ENCODE results near the gene SPAG9.
"Not testable (repeated sequence)": the region's sequence is repeated elsewhere in the genome, so short reads cannot be mapped to it uniquely, and the experiment has no call there.

Gene SPAG9

DNA sequence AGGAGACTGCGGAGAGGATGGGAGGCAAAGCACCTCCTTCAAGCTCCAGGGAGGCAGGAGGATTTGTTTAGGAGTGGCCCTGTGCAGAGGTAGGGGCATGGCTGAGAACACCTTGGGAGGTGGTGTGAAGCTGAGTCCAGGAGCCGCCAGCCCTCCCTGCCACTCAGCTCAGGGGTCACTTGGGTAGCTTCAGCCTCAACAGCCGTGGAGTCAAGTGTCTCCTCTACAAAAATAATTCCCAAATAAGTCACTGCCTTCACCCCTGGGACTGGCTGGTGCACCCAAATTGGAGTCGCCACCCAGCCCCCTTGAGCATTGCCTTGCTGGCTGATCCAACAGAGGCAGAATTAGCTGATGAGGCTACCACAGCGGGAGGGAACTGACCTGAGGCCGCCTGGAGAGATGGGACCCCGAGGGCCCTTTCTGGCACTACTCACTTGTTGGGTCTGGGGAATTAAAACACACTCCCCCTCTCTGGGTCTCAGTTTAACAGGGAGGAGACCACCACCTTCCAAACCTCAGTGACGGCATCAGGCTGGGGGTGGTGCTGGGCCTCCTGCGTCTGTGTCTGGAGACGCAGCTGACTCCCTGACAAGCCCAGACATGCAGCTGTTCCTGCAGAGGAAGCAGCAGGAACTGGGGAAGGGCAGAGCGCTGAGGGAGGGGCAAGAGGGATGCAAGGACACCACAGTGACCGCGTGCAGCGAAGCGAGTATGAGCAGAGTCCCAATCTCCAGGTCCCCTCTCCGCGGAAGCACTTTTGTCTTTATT, 166.7 kb downstream of the SPAG9 start:
- peak; percentile 84 for DNase-seq (ENCODE audit: low spot score)

DNA sequence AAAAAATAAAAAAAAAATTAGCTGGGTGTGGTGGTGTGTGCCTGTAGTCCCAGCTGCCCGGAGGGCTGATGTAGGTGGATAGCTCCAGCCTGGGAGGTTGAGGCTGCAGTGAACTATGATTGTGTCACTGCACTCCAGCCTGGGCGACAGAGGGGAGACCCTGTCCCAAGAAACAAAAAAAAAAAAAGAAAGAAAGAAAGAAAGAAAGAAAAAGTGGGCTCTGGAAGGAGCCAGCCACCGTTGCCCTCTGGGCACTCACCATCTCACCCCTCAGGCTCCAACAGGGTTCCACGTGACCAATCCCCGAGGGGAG, 167.2 kb downstream of the SPAG9 start:
- no peak for DNase-seq (ENCODE audit: low spot score)

DNA sequence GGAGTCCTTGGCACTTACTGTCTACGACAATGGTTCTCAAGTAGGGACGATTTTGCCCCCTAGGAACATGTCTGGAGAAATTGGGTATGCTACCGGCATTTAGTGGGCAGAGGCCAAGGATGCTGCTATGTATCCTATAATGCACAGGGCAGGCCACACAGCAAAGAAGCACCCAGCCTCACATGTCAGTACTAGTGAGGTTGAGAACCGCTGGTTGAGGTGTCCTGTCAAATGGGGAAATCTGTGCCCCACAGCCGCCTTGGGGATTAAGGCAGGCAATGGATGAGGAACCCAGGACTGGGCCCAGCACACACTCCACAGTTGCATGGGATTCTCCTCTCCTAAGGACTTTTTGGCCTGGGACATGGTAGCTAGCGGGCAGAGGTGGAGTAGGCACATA, 167.8 kb downstream of the SPAG9 start:
- DNase-seq (ENCODE audit: low spot score), result no peak

DNA sequence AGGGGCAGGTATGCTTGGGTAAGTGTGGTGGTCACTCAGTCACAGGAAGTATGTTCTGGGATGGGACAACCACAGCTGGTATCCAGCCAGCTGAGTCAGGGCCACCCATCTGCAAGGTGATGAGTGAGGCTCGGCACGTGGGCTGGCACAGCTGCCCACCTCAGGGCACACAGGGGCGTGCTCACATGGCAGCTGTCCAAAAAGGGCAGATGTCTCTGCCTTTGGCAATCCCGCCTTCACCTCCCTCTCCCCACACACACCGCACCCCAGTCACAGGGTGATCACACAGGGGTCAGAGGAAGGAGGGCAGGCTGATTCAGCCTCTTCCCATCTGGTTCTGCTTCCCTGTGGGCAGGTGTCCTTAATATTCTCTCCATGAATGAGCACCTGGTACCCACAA, 168.7 kb downstream of the SPAG9 start:
- no peak for DNase-seq (ENCODE audit: low spot score)

DNA sequence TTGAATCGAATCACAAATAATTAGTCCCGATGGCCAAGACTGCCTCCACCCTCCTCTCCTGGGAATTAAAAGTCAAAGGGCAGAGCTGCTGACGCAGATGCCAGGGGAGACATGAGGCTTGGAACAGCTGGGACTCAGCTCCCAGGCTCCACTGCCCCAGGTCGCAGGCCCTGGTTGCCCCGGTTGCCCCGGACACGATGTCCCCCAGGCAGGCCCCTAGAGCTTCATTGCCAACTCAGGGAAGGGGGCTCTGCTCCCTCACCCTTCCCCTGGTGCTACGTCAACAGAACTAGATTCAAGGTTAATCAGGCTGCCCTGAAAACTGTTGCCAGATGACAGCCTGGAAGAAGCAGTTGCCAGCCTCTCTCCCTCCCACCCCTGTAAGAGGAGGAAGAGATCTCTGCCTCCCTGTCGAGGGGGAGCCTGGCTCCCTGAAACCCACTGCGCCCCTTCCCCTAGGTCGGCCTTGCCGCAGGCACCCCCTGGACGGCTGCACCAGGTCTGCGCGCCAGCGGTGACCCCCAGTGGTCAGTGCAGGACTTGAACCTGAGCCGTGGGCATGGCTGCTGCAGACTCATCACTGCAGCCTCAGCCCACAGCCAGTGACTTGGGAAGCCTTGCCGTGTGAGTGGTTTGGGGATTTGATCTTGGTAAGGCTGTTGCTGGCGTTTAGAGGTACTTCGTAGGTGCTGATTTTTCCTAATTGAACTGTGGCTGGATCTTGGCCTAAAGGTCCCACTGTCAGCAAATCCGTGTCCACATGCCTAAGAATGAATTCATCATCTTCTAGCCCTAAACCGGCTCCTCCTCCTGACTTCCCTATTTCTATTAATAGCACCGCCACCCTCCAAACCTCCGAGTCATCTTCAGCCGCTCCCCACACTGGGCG, 170.4 kb downstream of the SPAG9 start:
- peak; percentile 97 for DNase-seq (ENCODE audit: low spot score)

DNA sequence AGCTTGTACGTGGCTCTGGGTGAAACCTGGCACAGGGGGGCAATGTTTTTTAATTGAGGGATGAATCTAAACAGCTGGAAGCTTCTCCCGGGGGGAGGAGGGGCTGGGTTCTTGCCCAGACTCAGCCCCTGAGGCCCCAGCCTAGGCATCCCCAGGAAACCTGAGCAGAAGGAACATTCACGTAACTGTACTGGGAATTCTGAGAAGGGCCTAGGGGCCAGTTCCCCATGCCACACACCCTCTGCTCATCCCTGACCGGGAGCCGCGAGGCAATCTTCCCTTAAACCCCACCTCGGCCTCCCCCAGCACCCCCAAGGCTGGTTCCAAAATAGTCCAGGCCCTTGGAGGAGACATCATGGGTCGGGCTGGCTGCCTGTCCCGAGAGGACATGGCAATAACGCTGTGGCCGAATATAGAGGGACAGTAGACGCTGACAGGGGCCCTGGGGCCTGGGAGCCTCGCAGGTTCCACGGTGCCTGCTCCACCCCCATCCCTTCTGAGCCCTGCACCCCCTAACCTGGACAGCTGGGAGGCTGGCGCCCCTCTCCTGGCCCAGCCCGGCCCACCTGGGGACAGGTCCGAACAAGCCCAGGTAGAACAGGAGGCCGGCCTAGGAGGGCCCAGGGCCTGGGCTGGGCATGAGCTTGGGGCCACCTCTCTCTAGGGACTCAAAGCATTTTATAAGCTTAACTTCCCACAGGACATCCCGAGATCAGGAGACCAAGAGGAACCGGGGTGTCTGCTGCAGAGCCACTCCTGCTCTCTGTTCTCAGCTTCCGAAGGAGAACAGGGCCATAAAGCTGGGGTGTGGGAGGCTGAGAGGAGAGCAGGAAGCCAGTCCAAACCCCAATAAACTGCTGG, 171.3 kb downstream of the SPAG9 start:
- no peak for DNase-seq (ENCODE audit: low spot score)

DNA sequence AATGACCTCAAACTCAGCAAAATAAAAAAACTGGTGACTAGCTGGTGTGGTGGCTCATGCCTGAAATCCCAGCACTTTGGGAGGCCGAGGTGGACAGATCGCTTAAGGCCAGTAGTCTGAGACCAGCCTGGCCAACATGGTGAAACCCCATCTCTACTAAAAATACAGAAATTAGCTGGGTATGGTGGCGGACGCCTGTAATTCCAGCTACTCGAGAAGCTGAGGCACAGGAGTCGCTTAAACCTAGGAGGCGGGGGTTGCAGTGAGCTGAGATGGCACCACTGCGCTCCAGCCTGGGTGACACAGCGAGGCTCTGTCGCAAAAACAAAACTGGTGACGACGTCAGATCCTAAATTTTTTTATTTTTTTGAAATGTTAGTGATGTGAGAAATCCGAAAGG, 172.0 kb downstream of the SPAG9 start:
- DNase-seq (ENCODE audit: low spot score), result no peak

DNA sequence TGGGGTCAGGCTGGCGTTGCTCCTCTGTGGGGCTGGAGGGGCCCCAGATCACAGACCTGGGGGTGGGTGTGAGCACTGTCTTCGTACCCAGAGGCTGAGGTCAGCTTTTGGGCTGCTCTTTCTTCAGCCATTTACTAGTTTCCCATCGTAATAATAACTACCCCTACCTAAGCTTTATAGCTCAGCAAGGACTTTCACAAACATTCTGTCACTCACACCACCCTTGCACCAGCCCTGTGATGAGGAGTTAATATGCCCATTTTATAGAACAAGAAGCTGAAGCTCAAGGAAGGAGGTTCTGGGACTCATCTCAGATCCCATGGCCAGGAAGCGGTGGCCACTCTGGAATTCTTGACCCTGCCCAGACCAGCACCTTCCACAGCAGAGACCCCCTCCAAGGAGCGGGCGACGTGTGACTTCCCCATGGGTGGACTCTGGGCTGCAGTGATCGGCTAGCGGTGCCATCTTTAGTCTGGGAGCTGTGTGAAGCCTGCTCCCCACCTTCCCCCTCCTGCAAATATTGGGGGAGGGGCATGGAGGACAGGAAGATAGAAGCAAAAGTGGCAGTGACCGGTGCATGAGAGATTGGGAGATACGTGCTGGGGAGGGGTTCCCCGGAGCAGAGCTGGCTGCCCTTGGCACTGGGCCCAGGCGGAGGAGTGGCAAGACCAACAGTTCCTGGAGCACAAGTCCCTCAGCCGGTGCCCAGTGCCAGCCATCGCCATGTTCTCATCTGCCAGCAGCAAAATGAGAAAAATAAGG, 172.7 kb downstream of the SPAG9 start:
- no peak for DNase-seq (ENCODE audit: low spot score)

DNA sequence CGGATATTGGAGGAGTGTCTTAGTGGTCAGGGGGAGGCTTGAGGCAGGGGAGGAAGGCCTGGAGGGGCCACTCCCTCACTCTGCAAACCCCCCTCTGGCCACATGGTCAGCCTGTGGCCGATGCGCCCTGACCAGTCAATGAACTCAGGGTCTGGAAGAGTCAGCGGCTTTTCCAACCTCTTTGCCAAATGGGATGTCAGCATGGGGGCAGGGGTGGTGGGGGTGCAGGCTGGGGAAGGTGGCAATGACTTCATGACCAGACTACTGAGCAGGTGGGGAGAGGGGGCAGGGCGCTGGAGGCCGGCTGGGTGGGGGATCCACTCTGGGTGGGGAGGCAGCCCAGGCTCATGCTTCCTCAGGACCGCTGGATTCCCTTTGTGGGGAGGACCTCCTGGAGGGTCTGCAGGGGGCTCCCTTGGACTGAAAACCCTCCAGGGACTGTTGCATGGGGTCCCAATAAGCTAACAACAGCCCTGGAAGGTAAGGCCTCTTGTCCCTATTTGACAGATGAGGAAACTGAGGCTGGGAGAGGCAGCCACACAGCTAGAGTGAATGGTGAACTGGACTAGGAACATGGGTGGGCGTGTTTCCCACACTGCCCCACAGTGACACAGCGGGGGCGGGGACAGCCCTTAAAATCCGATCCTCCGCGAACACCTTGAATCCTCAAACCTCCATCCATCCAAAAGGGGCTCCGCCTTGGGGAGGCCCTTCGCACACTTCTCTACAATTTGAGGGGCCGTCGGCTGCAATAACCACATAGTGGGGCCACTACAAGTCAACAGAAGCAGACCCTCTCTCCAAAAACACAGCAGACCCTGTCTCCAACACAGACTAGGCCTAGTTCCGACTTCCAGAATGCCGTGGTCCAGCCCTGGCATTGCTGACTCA, 173.5 kb downstream of the SPAG9 start:
- DNase-seq (ENCODE audit: low spot score), result no peak

DNA sequence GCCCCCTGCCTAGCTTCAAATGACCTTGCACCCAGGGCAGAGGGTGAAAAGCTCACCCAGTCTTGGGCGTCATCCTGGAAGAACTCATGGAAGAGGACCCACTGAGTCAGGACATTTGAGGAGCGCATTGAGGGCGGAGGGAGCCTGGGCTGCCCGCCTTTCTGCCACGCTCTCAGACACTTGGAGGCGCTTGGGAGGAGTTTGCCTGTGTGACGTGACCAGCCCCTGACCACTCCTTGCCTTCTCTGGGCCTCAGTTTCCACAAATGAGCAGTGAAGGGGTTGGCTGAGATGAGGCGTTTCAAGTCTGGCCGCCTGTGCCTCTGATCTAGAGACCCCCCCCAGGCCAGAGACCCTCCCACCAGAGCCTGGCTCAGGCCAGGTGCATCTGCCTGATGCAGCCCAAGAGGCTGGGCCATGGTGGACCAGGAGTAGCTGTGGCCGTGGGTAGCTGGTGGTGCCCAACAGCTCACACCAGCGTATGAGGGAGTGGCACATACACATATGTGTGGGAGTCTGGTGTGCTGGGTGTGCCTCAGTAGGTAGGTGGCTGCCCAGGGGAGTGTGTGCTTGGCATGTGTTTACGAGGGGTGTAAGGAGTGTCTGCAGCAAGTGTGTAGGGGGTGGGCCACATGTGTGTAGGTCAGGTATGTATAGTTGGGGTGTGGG, 174.3 kb downstream of the SPAG9 start:
- DNase-seq (ENCODE audit: low spot score), result no peak

DNA sequence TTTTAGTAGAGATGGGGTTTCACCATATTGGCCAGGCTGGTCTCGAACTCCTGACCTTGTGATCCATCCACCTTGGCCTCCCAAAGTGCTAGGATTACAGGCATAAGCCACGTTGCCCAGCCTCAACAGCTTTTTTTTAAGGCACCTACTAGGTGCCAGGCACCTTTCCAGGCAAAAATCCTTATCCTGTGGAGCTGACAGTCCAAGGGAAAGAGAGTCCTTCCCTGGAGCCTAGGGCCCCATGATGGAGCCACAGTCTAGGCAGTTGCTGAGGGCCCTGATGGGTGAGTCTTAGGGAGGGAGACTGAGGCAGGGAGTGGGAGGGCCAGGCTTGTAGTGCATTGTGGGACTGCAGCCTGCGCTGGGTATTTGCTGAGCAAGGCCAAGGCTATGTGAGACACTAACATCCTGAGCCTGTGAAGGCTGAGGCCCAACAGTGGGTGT, 174.9 kb downstream of the SPAG9 start:
- no peak for DNase-seq (ENCODE audit: low spot score)

DNA sequence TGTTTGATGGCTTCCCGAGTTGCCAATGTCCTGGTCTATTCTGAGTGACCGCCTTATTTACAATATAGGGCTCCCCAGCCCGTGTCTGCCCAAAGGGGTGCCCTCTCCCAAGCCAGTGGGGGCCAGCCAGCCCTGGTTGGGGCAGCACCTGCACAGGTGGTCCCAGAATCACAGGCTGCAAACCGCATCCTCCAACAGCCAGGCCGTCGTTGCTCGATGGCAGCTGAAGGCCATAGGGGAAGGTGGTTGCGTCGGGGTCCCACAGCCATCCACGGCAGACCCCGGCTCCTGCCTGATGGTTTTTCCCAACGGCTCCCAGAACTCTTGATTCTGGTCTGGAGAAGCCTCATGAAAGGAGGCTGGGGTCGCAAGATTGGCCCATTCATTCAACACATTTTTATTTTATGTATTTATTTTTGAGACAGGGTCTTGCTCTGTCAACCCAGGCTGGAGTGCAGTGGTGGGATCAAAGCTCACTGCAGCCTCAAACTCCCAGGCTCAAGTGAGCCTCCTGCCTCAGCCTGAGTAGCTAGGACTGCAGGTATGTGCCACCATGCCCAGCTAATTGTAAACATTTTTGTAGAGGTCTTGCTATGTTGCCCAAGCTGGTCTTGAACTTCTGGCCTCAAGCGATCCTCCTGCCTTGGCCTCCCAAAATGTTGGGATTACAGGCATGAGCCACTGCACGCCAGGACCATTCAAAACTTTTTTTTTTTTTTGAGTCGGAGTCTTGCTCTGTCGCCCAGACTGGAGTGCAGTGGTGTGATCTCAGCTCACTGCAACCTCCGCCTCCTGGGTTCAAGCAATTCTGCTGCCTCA, 175.6 kb downstream of the SPAG9 start:
- no peak for DNase-seq (ENCODE audit: low spot score)

DNA sequence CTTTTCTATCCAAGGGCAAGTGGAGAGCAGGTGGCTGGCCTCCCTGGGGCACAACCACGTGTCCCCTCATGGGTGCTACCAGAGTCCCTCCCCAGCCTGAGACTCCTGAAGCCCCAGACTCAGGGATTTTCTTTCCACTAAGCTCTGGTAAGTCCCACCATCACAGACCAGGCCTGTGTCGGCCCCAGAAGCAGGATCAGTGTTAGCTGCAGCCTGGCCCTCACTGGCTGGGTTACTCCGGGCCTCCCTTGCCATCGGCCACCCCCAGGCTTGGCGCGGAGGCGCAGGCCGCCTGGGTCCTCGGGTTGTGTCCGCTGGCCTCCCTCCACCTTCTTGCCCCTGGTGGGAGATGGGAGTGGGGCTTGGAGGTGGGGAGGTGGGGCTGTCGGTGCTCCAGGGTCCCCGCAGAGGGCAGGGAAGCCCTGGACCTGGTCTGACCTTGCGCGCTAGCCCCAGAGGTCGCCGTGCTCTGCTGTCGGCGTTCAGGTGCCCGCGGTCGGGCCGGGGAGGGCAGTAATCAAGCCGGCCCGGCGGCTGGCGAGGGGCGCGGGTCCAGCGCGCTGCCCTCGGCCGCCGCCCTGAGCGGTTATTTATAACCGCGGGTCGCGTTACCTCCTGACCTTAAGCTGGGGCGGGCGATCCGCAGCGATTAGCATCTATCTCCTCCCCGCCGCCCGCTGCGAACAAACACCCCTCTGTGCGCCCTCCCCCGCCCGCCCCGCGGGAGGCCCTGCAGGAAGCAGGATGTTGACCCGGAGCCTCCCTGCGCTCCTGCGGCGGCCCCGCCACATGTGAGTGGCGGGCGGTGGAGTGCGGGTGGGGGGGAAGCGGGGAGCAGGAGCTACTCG, 176.4 kb downstream of the SPAG9 start:
- peak; percentile 79 for DNase-seq (ENCODE audit: low spot score)

DNA sequence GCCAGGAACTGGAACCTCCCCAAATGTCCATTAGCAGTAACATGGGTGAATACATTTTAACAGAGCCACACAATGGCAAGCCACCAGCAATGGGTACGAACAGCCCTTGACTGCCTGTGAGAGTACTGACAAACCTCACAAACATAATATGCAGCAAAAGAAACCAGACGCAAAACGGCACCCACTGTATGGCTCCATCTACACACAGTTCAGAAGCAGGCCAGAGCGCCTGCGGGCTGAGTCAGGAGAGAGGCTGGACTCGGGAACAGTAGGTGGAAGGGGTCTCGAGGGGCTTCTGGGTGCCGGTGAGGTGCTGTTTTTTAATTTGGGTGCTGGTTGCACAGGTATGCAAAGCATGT, 177.1 kb downstream of the SPAG9 start:
- DNase-seq (ENCODE audit: low spot score), result no peak

DNA sequence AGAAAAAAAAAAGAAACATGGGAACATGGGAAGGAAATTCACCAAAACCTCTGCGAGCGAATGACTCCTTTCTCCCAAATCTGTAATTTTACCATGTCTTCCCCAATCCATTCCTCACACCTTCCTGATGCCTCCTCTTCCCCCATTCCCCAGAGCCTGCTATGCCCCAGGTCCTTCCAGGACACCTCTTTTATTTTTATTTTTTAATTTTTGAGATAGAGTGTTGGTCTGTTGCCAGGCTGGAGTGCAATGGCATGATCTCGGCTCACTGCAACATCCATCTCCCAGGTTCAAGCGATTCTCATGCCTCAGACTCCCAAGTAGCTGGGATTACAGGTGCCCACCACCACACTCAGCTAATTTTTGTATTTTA, 179.0 kb downstream of the SPAG9 start:
- DNase-seq (ENCODE audit: low spot score), result not testable (repeated sequence)

DNA sequence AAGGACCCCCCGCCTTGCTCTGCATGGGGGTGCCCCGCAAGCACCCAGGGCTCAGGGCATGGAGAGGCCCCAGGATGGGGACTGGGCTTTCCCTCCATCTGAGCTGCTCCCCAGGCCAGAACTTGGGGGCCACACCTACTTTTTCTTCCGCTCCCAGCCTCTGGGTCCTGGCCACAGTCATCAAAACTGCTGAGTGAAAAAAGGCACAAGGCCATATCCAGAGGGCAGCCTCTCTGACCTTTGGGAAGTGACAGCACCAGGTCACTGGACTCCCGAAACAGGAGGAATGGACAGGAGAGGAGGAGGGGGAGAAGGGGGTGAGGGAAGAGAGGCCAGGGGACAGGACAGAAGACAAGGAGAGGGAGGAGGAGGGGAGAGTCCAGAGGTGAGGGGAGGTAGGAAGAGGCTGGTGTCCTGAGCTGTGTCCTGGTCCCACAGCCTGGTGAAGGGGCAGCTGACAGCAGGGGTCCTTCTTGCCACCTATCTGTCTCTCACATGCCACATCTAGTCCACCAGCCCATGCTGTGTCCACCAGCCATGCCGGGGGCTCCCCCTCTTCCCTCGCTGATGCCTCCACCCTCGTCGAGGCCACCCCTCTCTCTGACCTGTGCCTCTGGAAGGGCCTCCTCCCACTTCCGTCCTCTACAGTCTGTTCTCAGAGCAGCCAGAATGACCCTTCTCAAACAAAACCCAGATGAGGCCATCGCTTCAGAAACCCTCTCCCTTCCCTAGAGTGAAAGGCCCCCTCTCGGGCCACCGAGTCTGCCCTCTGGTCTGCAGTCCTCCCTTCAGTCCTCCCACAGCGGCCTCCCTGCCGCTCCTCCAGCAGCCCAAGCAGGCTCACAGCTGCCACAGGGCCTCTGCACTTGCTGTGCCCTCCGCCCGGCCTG, 180.6 kb downstream of the SPAG9 start:
- no peak for DNase-seq (ENCODE audit: low spot score)

DNA sequence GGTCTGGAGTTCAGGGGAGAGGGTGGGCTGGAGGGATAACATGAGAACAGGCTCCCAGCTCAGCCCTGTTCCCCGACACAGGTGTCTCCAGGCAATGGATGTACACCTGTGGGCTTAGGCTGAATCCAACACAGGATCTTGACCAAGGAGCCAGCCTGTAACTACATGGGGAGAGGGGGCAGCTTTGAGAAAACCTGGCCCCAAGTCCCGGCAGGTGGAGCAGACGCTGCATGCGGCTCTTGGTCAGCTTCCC, 181.2 kb downstream of the SPAG9 start:
- DNase-seq (ENCODE audit: low spot score), result no peak
